Measurements from ENCODE around the gene TMEM187.
A peak's percentile ranks its signal among the peaks of the same experiment; 100 is the strongest.

The TMEM187 gene

GRCh38 chrX:153937056-153937455 is 35.5 kb upstream of the TMEM187 start:
- H3K9me3 ChIP-seq (ENCODE audit: low read length), result no peaks in the 10 kb centered on the region
- H3K4me1 ChIP-seq (ENCODE audit: insufficient read depth, low read length), result peaks cover 7% of the 10 kb centered on the region

GRCh38 chrX:153938226-153938786 is 34.2 kb upstream of the TMEM187 start:
- H3K4me1 ChIP-seq (ENCODE audit: insufficient read depth, low read length), result peaks cover 7% of the 10 kb centered on the region
- H3K27me3 ChIP-seq (ENCODE audit: control insufficient read depth in 1 of 2, insufficient read depth in 2 of 2, low read length in 2 of 2), result no peaks in the 10 kb centered on the region
- H3K9ac ChIP-seq (ENCODE audit: low read length), result no peak overlapping the region
- H3K27ac ChIP-seq (ENCODE audit: low read depth, low read length), result no peak overlapping the region
- H3K9me3 ChIP-seq (ENCODE audit: low read length), result no peaks in the 10 kb centered on the region
- no peak overlapping the region for H3K4me3 ChIP-seq (ENCODE audit: low read depth in 1 of 2, low read length in 2 of 2)
- no peaks in the 10 kb centered on the region for H3K36me3 ChIP-seq (ENCODE audit: insufficient read depth, low read length)

More at GRCh38 chrX:153937056-153937455, 35.5 kb upstream of the TMEM187 start:
- H3K36me3 ChIP-seq (ENCODE audit: insufficient read depth, low read length), result peaks cover 3% of the 10 kb centered on the region
- H3K27ac ChIP-seq (ENCODE audit: low read depth, low read length), result no peak overlapping the region
- no peak overlapping the region for H3K4me3 ChIP-seq (ENCODE audit: low read depth in 1 of 2, low read length in 2 of 2)
- no peaks in the 10 kb centered on the region for H3K27me3 ChIP-seq (ENCODE audit: control insufficient read depth in 1 of 2, insufficient read depth in 2 of 2, low read length in 2 of 2)
- no peak overlapping the region for H3K9ac ChIP-seq (ENCODE audit: low read length)

GRCh38 chrX:153939573-153939972 is 33.0 kb upstream of the TMEM187 start:
- Histone ChIP-seq H3K4me3 (ENCODE audit: low read depth in 1 of 2, low read length in 2 of 2) (no peak overlapping the region), H3K4me1 (ENCODE audit: insufficient read depth, low read length) (no peaks in the 10 kb centered on the region)

GRCh38 chrX:153941336-153942252 is 31.0 kb upstream of the TMEM187 start:
- Histone ChIP-seq H3K4me1 (ENCODE audit: insufficient read depth, low read length) (no peaks in the 10 kb centered on the region), H3K36me3 (ENCODE audit: insufficient read depth, low read length) (no peaks in the 10 kb centered on the region), H3K4me3 (ENCODE audit: low read depth in 1 of 2, low read length in 2 of 2) (no peak overlapping the region), H3K9me3 (ENCODE audit: low read length) (no peaks in the 10 kb centered on the region), H3K27ac (ENCODE audit: low read depth, low read length) (no peak overlapping the region), H3K9ac (ENCODE audit: low read length) (no peak overlapping the region), H3K27me3 (ENCODE audit: control insufficient read depth in 1 of 2, insufficient read depth in 2 of 2, low read length in 2 of 2) (peaks cover 0 to 13% of the 10 kb centered on the region in 2 donors)

More at GRCh38 chrX:153939573-153939972, 33.0 kb upstream of the TMEM187 start:
- Histone ChIP-seq H3K36me3 (ENCODE audit: insufficient read depth, low read length) (no peaks in the 10 kb centered on the region), H3K27ac (ENCODE audit: low read depth, low read length) (no peak overlapping the region), H3K9me3 (ENCODE audit: low read length) (no peaks in the 10 kb centered on the region), H3K27me3 (ENCODE audit: control insufficient read depth in 1 of 2, insufficient read depth in 2 of 2, low read length in 2 of 2) (peaks cover 0 to 7% of the 10 kb centered on the region in 2 donors), H3K9ac (ENCODE audit: low read length) (no peak overlapping the region)

DNA sequence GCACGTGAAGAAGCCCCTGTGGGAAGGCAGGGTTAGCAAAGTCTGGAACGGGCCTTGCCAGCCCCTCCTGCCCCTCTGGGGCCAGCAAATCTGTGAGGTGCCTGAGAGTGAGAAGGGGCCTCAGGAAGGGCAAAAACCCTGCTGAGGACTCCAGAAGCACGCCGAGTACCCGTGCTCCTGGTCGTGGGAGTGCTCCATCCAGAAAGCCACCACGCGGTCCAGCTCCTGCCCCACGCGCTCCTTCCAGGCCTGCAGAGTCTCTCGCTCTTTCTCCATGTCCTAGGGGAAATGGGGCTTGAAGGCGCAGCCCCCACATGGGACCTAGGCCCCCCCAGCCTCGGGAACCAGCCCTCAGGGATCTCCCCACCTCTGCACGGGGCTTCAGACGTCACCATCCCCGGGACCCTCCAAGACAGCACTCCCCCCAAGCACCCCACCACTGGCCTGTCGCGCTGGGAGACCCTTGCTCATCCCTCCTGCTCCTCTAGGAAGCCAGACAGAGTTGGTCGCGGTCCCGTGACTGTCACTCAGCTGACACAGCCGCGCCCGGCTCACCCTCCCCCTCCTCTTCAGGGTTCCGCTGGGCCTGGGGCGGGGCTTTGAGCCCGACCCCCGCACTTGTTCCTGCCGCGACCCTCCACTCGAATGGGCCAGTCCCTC is 28.3 kb upstream of the TMEM187 start, which contains the start of gene RENBP:
TSS of gene RENBP (minus strand) at position 504 of the 660 bp plus-strand sequence. CDS start at position 471, 33 bp downstream.
- Histone ChIP-seq H3K9ac (ENCODE audit: low read length) (no peak within 1 kb of the TSS), H3K27ac (ENCODE audit: low read depth, low read length) (peak within 1 kb of the TSS; percentile 78), H3K4me1 (ENCODE audit: insufficient read depth, low read length) (peaks cover 17% of the 10 kb centered on the region), H3K36me3 (ENCODE audit: insufficient read depth, low read length) (peaks cover 1% of the 10 kb centered on the region), H3K9me3 (ENCODE audit: low read length) (no peaks in the 10 kb centered on the region), H3K27me3 (ENCODE audit: control insufficient read depth in 1 of 2, insufficient read depth in 2 of 2, low read length in 2 of 2) (peaks cover 0 to 21% of the 10 kb centered on the region in 2 donors), H3K4me3 (ENCODE audit: low read depth in 1 of 2, low read length in 2 of 2) (peak within 1 kb of the TSS; percentile 31 to 49)

DNA sequence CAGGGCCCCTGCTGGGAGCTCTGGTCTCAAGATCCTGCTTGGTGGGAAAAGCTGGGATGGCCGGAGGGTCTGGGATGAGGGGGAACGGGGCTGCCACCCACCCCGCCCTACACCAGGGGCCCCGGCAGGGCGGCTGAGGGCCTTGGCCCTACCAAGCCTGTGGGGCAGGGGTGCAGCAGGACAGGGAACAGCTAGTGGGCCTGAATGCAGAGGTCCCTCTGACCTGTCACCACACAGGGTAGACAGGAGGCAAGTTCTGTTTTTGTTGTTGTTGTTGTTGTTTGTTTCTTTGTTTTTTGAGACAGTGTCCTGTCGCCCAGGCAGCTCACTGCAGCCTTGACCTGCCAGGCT is 27.8 kb upstream of the TMEM187 start:
- Histone ChIP-seq H3K27me3 (ENCODE audit: control insufficient read depth in 1 of 2, insufficient read depth in 2 of 2, low read length in 2 of 2) (peaks cover 0 to 21% of the 10 kb centered on the region in 2 donors), H3K27ac (ENCODE audit: low read depth, low read length) (peak overlapping the region; percentile 78), H3K4me3 (ENCODE audit: low read depth in 1 of 2, low read length in 2 of 2) (peak overlapping the region in 1 of 2 donors; percentile 31), H3K9me3 (ENCODE audit: low read length) (no peaks in the 10 kb centered on the region), H3K9ac (ENCODE audit: low read length) (no peak overlapping the region), H3K4me1 (ENCODE audit: insufficient read depth, low read length) (peaks cover 22% of the 10 kb centered on the region), H3K36me3 (ENCODE audit: insufficient read depth, low read length) (peaks cover 6% of the 10 kb centered on the region)

GRCh38 chrX:153945956-153946943 is 26.3 kb upstream of the TMEM187 start:
- Histone ChIP-seq H3K36me3 (ENCODE audit: insufficient read depth, low read length) (peaks cover 21% of the 10 kb centered on the region), H3K27ac (ENCODE audit: low read depth, low read length) (no peak overlapping the region), H3K4me3 (ENCODE audit: low read depth in 1 of 2, low read length in 2 of 2) (no peak overlapping the region), H3K27me3 (ENCODE audit: control insufficient read depth in 1 of 2, insufficient read depth in 2 of 2, low read length in 2 of 2) (peaks cover 0 to 21% of the 10 kb centered on the region in 2 donors), H3K4me1 (ENCODE audit: insufficient read depth, low read length) (peaks cover 26% of the 10 kb centered on the region), H3K9ac (ENCODE audit: low read length) (no peak overlapping the region), H3K9me3 (ENCODE audit: low read length) (no peaks in the 10 kb centered on the region)

GRCh38 chrX:153947009-153947769 is 25.4 kb upstream of the TMEM187 start:
- Histone ChIP-seq H3K9me3 (ENCODE audit: low read length) (no peaks in the 10 kb centered on the region), H3K4me3 (ENCODE audit: low read depth in 1 of 2, low read length in 2 of 2) (no peak overlapping the region), H3K27me3 (ENCODE audit: control insufficient read depth in 1 of 2, insufficient read depth in 2 of 2, low read length in 2 of 2) (peaks cover 0 to 21% of the 10 kb centered on the region in 2 donors), H3K4me1 (ENCODE audit: insufficient read depth, low read length) (peaks cover 26% of the 10 kb centered on the region), H3K9ac (ENCODE audit: low read length) (no peak overlapping the region), H3K27ac (ENCODE audit: low read depth, low read length) (peak overlapping the region; percentile 4), H3K36me3 (ENCODE audit: insufficient read depth, low read length) (peaks cover 27% of the 10 kb centered on the region)

- Histone ChIP-seq H3K9ac (ENCODE audit: low read length) (no peak overlapping the region), H3K27ac (ENCODE audit: low read depth, low read length) (peak overlapping the region; percentile 4), H3K27me3 (ENCODE audit: control insufficient read depth in 1 of 2, insufficient read depth in 2 of 2, low read length in 2 of 2) (peaks cover 0 to 21% of the 10 kb centered on the region in 2 donors), H3K4me3 (ENCODE audit: low read depth in 1 of 2, low read length in 2 of 2) (no peak overlapping the region), H3K9me3 (ENCODE audit: low read length) (no peaks in the 10 kb centered on the region), H3K36me3 (ENCODE audit: insufficient read depth, low read length) (peaks cover 27% of the 10 kb centered on the region), H3K4me1 (ENCODE audit: insufficient read depth, low read length) (peaks cover 28% of the 10 kb centered on the region)
These were observed 24.5 kb upstream of the TMEM187 start for GRCh38 chrX:153948002-153948466.
